Measurements from ENCODE around the gene LIME1. TPM values are rescaled to one million over a fixed set of nuclear protein-coding genes. Genes with fewer than 3 reads are reported as not detected.

LIME1 gene
- total RNA-seq, 1 experiment from 2014 or later: 7.7 TPM

GRCh38 chr20:63754008-63754407 lies 17.5 kb downstream of the LIME1 start:
- no peak overlapping the region for H3K4me3 ChIP-seq (ENCODE audit: insufficient read depth, low read depth, low read length)
- no peaks in the 10 kb centered on the region for H3K27me3 ChIP-seq (ENCODE audit: control insufficient read depth, insufficient read depth, low read length)
- peak; percentile 52 for DNase-seq
- no peaks in the 10 kb centered on the region; the same call in 1 of the 2 replicates for H3K36me3 ChIP-seq (replicated peaks; ENCODE audit: control insufficient read depth, insufficient read depth, low read length)

GRCh38 chr20:63755933-63756647 lies 19.6 kb downstream of the LIME1 start:
- Histone ChIP-seq H3K27me3 (ENCODE audit: control insufficient read depth, insufficient read depth, low read length) (no peaks in the 10 kb centered on the region), H3K4me3 (ENCODE audit: insufficient read depth, low read depth, low read length) (no peak overlapping the region), H3K36me3 (replicated peaks; ENCODE audit: control insufficient read depth, insufficient read depth, low read length) (no peaks in the 10 kb centered on the region)
- no peak for DNase-seq

GRCh38 chr20:63756648-63756991 lies 20.2 kb downstream of the LIME1 start:
- DNase-seq: no peak
- Histone ChIP-seq H3K4me3 (ENCODE audit: insufficient read depth, low read depth, low read length) (no peak overlapping the region), H3K36me3 (replicated peaks; ENCODE audit: control insufficient read depth, insufficient read depth, low read length) (no peaks in the 10 kb centered on the region), H3K27me3 (ENCODE audit: control insufficient read depth, insufficient read depth, low read length) (no peaks in the 10 kb centered on the region)

- peak; percentile 26 for DNase-seq
- Histone ChIP-seq H3K36me3 (replicated peaks; ENCODE audit: control insufficient read depth, insufficient read depth, low read length) (peaks cover 2% of the 10 kb centered on the region; the same call in 1 of the 2 replicates), H3K4me3 (ENCODE audit: insufficient read depth, low read depth, low read length) (no peak overlapping the region), H3K27me3 (ENCODE audit: control insufficient read depth, insufficient read depth, low read length) (no peaks in the 10 kb centered on the region)
These were observed 21.7 kb downstream of the LIME1 start for GRCh38 chr20:63758152-63758551.

- Histone ChIP-seq H3K4me3 (ENCODE audit: insufficient read depth, low read depth, low read length) (no peak overlapping the region), H3K27me3 (ENCODE audit: control insufficient read depth, insufficient read depth, low read length) (no peaks in the 10 kb centered on the region), H3K36me3 (replicated peaks; ENCODE audit: control insufficient read depth, insufficient read depth, low read length) (peaks cover 2% of the 10 kb centered on the region; the same call in 1 of the 2 replicates)
- DNase-seq: peak; percentile 12
These were observed 23.0 kb downstream of the LIME1 start for GRCh38 chr20:63759377-63759901.

GRCh38 chr20:63765082-63765873 lies 28.8 kb downstream of the LIME1 start:
- H3K4me3 ChIP-seq (ENCODE audit: insufficient read depth, low read depth, low read length): no peak overlapping the region
- DNase-seq: no peak

GRCh38 chr20:63765902-63766301 lies 29.4 kb downstream of the LIME1 start:
- Histone ChIP-seq H3K36me3 (replicated peaks; ENCODE audit: control insufficient read depth, insufficient read depth, low read length) (peaks cover 2% of the 10 kb centered on the region), H3K27me3 (ENCODE audit: control insufficient read depth, insufficient read depth, low read length) (no peaks in the 10 kb centered on the region), H3K4me3 (ENCODE audit: insufficient read depth, low read depth, low read length) (no peak overlapping the region)
- no peak for DNase-seq

More at GRCh38 chr20:63765082-63765873, 28.8 kb downstream of the LIME1 start:
- Histone ChIP-seq H3K36me3 (replicated peaks; ENCODE audit: control insufficient read depth, insufficient read depth, low read length) (peaks cover 2% of the 10 kb centered on the region), H3K27me3 (ENCODE audit: control insufficient read depth, insufficient read depth, low read length) (no peaks in the 10 kb centered on the region)

GRCh38 chr20:63766695-63767426 lies 30.4 kb downstream of the LIME1 start:
- Histone ChIP-seq H3K4me3 (ENCODE audit: insufficient read depth, low read depth, low read length) (no peak overlapping the region), H3K27me3 (ENCODE audit: control insufficient read depth, insufficient read depth, low read length) (no peaks in the 10 kb centered on the region), H3K36me3 (replicated peaks; ENCODE audit: control insufficient read depth, insufficient read depth, low read length) (peaks cover 2% of the 10 kb centered on the region)
- DNase-seq: peak; percentile 55

- Histone ChIP-seq H3K27me3 (ENCODE audit: control insufficient read depth, insufficient read depth, low read length) (no peaks in the 10 kb centered on the region), H3K4me3 (ENCODE audit: insufficient read depth, low read depth, low read length) (no peak overlapping the region), H3K36me3 (replicated peaks; ENCODE audit: control insufficient read depth, insufficient read depth, low read length) (no peaks in the 10 kb centered on the region; the same call in none of the 2 replicates)
- DNase-seq: peak; percentile 50
These were observed 31.0 kb downstream of the LIME1 start for GRCh38 chr20:63767456-63767855.

GRCh38 chr20:63767886-63768285 lies 31.4 kb downstream of the LIME1 start:
- Histone ChIP-seq H3K36me3 (replicated peaks; ENCODE audit: control insufficient read depth, insufficient read depth, low read length) (no peaks in the 10 kb centered on the region; the same call in none of the 2 replicates), H3K27me3 (ENCODE audit: control insufficient read depth, insufficient read depth, low read length) (no peaks in the 10 kb centered on the region), H3K4me3 (ENCODE audit: insufficient read depth, low read depth, low read length) (no peak overlapping the region)
- no peak for DNase-seq

GRCh38 chr20:63768591-63769515 lies 32.4 kb downstream of the LIME1 start:
- no peaks in the 10 kb centered on the region; the same call in none of the 2 replicates for H3K36me3 ChIP-seq (replicated peaks; ENCODE audit: control insufficient read depth, insufficient read depth, low read length)
- no peaks in the 10 kb centered on the region for H3K27me3 ChIP-seq (ENCODE audit: control insufficient read depth, insufficient read depth, low read length)
- peak; percentile 46 for DNase-seq
- no peak overlapping the region for H3K4me3 ChIP-seq (ENCODE audit: insufficient read depth, low read depth, low read length)

GRCh38 chr20:63769891-63770474 lies 33.5 kb downstream of the LIME1 start:
- H3K36me3 ChIP-seq (replicated peaks; ENCODE audit: control insufficient read depth, insufficient read depth, low read length): no peaks in the 10 kb centered on the region; the same call in none of the 2 replicates
- H3K27me3 ChIP-seq (ENCODE audit: control insufficient read depth, insufficient read depth, low read length): no peaks in the 10 kb centered on the region
- peak; percentile 52 for DNase-seq
- no peak overlapping the region for H3K4me3 ChIP-seq (ENCODE audit: insufficient read depth, low read depth, low read length)

GRCh38 chr20:63771046-63771707 lies 34.7 kb downstream of the LIME1 start:
- no peaks in the 10 kb centered on the region for H3K27me3 ChIP-seq (ENCODE audit: control insufficient read depth, insufficient read depth, low read length)
- no peaks in the 10 kb centered on the region; the same call in none of the 2 replicates for H3K36me3 ChIP-seq (replicated peaks; ENCODE audit: control insufficient read depth, insufficient read depth, low read length)
- DNase-seq: peak; percentile 59
- no peak overlapping the region for H3K4me3 ChIP-seq (ENCODE audit: insufficient read depth, low read depth, low read length)

All from H7 (cell line).